Stomach (tissue), 4 donors: ENCODE measurements around the gene KLKB1.

Experiments used
- POLR2A ChIP-seq, 4 donors: fragments of 450-650 bp; IDR thresholded peaks; one replicate each; pipeline ENCODE4 v1.6.1; 2016; ENCODE audit warnings: antibody characterized with exemption in 4 of 4, control low read depth in 2 of 4, mild to moderate bottlenecking in 1 of 4, moderate library complexity in 1 of 4
- TF ChIP-seq, protein P1 (sequence below), 7 experiments: fragments of 450-650 bp in 4 of 7; fragments of 200-600 bp in 3 of 7; sonication (generic) in 3 of 7; IDR thresholded peaks; one replicate each; pipeline ENCODE4 v1.5.1; 2016 to 2019; ENCODE audit warnings: antibody characterized with exemption in 7 of 7, control low read depth in 2 of 7, mild to moderate bottlenecking in 1 of 7

DNA sequence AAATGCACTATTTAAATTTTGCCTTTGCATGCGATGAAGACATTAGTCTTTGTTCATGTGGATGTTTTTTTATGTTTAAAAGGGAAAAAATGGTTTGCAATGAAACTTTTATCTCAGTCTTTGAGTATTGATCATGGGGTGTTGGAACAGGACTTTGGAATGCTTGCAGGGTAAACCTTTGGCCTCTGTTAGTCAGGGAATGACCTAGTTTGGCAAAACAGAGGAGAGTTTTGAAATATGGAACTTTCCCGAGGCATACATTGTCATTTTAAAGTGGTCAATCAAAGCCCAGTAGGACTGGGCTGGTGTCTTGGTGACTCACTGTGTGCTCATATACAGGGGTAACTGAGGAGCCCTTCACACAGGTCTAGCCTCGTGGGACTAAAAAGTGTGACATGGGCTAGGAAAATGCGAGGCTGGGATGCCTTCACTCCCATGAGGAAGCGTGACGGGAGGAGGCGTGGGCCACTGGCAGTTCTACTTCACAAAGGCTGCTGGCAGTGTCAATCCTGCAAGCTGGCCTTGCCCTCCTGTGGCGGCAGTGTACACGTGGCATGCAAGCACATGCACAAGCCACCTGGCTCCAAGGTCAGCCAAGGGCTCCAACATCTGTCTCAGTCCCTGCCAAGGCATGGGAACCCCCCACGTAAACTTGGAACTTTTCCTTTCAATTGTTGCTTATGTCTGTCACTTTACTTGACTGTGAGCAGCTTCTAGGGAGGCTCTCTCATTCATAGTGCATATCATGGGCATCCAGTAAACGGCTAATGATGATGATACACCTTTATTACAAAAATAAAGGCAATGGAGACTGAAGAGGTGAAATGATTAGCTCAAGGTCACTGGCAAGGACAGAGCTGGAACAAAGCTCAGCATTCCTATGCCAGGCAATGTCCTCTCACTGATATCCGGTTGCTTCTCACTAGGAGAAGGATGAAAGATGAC lies 33.5 kb downstream of the KLKB1 start:
- no peak for TF ChIP-seq POLR2A (IDR thresholded peaks at IDR 0.05)
- TF ChIP-seq, protein P1, sequence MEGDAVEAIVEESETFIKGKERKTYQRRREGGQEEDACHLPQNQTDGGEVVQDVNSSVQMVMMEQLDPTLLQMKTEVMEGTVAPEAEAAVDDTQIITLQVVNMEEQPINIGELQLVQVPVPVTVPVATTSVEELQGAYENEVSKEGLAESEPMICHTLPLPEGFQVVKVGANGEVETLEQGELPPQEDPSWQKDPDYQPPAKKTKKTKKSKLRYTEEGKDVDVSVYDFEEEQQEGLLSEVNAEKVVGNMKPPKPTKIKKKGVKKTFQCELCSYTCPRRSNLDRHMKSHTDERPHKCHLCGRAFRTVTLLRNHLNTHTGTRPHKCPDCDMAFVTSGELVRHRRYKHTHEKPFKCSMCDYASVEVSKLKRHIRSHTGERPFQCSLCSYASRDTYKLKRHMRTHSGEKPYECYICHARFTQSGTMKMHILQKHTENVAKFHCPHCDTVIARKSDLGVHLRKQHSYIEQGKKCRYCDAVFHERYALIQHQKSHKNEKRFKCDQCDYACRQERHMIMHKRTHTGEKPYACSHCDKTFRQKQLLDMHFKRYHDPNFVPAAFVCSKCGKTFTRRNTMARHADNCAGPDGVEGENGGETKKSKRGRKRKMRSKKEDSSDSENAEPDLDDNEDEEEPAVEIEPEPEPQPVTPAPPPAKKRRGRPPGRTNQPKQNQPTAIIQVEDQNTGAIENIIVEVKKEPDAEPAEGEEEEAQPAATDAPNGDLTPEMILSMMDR (IDR thresholded peaks at IDR 0.05), result no peak
